ENCODE data around the gene SAMD10.
"Not testable (repeated sequence)": the region's sequence is repeated elsewhere in the genome, so short reads cannot be mapped to it uniquely, and the experiment has no call there.

Gene SAMD10

DNA sequence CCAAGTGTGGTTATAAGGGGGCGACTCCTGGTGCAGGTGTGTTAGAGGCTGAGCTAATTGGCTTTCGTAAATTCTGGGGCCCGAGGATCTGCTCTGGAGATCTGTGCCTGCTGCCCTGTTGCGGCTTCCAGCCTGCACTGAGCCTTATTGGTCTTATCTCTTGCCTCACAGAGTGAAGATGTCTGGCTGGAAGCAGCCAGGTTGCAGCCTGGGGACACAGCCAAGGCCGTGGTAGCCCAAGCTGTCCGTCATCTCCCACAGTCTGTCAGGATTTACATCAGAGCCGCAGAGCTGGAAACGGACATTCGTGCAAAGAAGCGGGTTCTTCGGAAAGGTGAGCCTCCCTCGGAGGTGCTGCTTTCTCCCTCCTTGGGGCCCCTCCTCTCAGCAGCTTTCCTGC, 21.5 kb upstream of the SAMD10 start:
- FAIRE-seq: no peak

DNA sequence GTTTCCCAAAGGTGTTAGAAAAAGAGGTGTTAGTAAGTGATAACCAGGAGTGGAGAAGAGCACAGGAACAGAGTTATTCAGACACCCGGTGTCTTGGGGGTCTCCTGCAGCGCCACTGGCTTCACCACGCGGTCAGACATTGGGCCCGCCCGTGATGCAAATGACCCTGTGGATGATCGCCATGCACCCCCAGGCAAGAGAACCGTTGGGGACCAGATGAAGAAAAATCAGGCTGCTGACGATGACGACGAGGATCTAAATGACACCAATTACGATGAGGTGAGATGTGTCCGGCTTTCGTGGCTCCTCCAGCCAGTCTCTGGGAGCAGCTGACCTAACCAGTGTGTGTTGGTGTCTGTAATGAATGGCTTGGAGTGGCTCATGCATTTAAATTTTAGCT, 3.5 kb upstream of the SAMD10 start:
- FAIRE-seq: no peak

DNA sequence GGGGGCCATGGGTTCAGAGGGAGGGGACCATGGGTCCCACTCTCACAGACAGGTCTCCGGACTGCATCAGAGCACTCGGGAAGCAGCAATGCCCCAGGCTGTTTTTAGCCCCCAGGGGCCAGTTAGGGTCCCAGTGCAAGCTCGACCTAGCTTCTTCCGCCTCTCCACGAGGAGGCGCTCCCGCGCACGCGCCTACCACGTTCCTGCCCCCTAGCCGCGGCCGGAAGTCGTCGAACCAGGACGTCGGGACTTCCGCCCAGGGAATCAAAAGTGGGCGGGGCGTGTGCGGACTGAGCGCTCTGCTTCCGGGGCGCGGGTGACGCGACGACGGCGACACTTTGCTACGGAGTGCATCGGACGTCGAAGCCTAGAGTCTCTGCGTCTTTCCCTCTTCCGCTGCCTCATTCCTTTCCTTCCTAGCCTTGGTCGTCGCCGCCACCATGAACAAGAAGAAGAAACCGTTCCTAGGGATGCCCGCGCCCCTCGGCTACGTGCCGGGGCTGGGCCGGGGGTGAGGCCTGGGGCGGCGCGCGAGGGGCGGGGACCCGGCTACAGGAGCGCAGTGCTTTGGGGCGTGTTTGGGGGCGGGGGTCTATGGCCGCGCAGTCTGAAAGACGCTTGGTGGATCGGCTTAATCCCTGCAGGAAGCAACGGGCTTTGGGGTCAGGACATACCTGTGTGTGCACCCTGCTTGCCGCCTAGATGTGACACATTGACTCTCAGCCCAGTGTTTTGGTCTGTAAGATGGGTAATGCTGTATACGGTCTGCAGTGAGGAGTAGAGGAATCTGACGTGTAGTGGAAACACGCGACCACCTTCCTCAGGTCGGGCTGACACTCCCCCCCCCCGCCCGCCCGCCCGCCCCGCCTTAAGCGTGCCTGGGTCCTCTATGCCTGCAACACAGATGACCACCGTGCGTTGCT, 1.6 kb upstream of the SAMD10 start, which contains the start of gene PRPF6:
TSS of gene PRPF6 (plus strand) at position 327 of the 923 bp plus-strand sequence. CDS start at position 441, 114 bp downstream.
- FAIRE-seq: no peak

DNA sequence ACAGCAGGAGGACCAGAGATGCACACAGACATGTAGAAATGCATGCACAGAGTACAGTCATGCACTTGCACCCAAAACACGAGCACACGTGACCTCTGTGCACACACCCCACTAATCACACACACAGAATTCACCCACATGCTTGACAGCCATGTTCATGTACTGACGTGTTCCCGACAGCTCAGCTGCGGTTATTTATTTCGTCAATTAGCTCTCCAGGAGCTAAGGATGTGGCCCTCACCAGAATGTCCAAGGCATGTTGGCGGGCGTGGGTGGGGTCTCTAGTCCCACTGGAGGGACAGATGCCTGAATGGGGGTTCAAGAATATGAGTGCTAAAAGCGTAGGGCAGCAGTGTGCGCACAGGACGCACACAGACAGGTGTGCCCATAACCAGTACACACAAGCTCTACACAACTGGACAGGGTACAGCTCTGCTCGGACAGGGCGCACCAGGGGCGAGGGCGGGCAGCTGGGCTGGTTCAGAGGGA, 919 bp upstream of the SAMD10 start:
- no peak for FAIRE-seq

DNA sequence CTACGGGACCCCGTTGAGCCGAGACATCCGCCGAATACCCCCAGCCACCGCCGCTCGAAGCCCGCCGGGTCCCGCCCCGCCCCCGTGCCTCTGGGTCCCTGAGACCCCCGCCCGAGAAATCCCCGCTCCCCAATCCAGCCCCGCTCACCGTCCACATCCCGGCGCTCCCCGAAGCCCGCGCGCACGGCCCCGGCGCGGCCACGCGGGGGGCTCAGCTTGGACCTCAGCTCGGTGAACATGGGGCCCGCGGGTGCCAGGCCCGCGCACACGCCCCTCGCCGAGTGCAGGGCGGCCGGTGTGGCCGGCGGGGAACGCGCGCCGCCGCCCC, 249 bp downstream of the SAMD10 start:
- no peak for FAIRE-seq

DNA sequence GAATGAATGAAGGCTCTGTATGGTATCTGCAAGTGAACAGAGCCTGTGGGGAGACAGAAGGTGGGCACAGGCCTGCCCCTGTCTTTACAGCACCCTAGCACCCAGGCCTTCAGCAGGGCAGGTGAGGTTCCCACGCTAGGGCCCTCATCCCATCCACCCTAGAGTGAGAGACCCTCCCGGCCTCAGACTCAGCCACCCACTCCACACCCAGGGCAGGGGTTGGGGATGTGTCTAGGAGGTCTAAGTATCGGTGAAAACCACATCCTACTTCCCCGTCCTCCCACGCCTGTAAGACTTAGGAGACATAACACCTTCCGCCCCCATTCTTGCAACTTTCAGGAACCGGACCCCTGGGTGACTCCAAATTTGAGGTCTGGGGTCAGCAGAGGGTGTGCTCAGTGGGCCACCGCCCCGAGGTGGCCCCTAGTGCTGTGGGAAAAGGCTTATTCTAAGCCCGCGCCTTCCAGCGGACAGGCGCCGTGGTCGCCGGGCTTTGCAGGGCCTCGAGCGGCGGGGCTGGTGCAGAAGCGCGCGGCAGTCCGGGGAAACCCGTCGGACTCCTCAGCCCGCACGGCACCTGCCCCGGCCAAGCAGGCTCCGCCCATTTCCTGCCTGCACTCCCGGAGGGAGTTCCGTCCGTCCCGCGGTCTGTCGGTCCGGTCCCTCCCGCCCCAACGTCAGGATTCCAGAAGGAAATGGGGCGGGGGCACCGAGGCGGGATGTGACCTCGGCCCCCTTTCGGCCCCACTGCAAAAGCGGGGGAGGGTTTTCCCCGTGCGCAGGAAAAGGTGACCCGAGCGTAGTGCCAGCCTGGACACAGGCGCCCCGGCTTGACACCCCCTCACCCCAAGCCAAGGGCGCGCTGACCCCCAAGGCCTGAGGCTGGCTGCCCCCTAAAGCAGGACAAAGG, 868 bp downstream of the SAMD10 start:
- no peak for FAIRE-seq

DNA sequence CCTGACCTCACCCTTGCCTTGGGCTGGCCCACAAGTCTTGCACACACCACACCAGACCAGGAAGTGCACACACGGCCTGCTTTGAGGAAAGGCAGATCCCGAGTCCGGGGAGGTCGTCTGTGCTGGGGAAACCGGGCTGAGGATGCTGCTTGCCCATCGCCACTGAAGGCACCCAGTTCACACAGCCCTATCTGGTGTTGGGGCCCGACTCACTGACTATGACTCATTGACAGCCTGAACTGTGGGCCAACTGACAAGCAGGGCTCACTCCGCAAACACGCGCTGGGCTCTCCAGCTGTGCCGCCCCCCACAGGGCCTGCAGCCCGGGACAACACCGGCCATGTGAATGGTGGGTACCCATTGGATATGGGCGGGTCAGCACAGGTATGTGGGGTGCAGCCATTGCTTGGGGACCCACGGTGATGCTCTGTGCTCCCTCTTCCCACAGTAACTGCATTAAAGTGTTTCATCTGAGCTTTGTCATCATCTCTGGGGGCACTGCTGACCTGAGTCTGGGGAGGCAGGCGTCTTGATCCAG, 1.6 kb downstream of the SAMD10 start:
- FAIRE-seq: no peak

DNA sequence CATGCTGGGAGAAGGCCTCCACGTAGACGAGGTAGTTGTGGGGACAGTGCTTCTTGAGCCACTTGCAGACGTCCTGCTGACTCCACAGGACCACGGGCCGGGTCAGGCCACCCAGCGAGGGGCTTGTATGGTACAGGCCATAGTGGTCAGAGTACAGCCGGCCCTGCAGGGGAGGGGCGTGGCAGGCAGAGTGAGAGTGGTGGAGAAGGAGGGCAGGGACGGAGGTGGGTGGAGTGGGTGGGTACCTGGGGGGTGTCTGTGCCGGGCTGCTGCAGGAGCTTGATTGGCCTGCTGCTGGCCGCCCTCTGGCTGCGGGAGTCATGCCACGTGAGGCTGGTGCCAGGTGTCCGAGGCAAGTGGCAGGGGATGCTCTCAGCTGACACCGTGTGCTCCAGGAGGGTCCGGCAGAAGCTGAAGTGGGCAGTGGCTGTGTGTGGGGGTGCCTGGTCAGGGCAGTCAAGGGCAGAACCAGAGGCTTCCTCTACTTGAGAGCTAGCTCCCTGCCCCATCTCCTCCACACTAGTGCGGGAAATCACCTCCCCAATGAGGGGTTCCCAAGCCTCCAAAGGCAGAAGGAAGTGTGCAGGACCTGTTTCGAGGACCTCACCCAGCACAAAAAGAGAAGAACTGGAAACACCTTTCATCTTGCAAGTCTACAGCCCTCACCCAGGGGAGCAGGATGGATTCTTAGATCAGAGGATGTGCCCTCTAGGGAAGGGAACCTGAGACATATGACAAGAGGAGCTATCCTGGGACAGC, 2.3 kb downstream of the SAMD10 start:
- FAIRE-seq: no peak

DNA sequence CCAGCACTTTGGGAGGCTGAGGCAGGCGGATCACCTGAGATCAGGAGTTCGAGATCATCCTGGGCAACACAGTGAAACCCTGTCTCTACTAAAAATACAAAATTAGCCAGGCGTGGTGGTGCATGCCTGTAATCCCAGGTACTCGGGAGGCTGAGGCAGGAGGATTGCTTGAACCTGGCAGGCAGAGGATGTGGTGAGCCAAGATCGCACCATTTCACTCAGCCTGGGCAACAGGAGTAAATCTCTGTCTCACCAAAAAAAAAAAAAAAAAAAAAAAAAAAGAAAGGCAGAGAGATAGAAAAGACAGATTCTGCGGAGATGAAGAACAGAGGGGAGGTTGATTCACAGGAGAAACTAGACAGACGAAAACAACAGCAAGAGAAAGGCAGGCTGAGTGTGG, 2.9 kb downstream of the SAMD10 start:
- not testable (repeated sequence) for FAIRE-seq

DNA sequence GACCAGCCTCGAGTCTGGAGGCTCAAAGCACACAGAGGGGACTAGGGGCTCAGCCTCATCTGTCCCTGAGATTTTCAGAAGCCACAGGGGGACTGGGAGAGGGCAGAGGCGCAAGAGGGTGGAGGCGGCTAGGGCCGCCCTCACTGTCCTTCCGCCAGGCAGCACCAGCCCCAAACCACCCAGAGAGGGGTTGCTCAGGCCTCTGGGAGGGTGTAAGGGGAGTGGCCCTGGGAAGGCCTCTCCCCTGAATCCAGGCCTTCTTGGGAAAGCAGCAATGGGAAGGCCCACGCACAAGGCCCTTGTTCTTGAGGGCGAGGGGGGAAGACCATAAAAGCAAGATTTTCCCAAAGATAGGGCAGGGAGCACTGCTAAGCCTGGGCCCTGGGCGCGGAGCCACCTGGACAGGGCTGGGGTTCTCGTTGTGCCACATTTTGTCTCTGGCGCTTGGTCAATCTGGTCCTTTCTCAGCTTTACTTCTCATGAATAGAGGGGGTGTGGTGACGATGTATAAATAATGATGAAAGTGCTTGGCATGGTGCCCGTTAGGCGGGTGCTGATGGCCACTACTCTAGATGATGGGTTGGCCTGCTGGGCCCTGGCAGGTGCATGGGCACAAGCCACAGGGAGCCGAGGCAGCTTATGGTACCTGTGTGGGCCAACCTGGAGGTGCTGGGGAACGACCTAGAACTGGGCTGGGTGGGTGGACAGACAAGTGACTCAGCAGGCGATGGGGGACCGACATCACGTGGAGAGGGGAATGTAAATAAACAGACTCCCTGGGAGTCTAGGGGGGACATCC, 4.8 kb downstream of the SAMD10 start:
- FAIRE-seq: no peak

DNA sequence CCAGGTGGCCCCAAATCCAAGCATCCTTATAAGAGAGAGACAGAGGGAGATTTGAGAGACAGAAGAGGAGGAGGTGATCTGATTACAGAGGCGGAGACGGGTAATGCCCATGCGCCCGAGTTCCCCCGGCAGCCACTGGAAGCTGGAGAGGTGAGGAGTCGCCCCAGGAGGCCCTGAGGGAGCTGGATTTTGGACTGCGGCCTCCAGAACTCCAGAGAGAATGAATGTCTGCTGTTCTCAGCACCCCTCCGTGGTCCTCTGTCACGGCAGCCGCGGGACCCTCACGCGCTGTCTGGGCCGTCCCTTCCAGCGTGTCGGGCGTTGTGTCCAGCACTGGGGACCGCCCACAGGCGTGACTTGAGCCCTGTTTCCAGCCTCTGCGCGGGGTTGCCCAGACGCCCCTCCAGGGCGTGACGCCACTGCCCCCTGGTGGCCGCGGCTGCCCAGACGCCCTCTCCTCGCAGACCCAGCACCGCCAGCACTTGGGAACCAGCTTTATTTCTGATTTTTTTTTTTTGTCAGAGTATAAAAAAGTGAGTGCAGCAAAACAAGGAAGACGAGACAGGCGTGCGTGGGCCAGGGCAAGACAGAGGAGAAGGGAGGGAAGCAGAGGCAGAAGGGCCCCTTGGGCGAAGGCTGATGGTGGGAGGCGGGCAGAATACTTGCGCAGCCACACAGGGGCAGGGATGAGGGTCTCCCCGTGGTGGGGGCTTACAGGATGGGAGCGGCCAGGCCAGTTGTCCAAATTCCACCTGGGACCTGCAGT, 5.6 kb downstream of the SAMD10 start:
- FAIRE-seq: no peak

DNA sequence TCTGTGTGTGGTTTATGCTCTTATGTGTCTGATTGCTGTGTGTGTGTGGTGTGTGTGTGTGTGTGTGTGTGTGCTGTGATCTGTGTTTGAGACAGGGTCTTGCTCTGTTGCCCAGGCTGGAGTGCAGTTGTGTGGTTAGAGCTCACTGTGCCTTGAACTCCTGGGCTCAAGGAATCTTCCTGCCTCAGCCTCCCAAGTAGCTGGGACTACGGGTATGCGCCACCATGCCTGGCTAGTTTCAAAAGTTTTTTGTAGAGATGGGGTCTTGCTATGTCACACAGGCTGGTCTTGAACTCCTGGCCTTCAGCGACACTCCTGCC, 6.3 kb downstream of the SAMD10 start:
- no peak for FAIRE-seq

DNA sequence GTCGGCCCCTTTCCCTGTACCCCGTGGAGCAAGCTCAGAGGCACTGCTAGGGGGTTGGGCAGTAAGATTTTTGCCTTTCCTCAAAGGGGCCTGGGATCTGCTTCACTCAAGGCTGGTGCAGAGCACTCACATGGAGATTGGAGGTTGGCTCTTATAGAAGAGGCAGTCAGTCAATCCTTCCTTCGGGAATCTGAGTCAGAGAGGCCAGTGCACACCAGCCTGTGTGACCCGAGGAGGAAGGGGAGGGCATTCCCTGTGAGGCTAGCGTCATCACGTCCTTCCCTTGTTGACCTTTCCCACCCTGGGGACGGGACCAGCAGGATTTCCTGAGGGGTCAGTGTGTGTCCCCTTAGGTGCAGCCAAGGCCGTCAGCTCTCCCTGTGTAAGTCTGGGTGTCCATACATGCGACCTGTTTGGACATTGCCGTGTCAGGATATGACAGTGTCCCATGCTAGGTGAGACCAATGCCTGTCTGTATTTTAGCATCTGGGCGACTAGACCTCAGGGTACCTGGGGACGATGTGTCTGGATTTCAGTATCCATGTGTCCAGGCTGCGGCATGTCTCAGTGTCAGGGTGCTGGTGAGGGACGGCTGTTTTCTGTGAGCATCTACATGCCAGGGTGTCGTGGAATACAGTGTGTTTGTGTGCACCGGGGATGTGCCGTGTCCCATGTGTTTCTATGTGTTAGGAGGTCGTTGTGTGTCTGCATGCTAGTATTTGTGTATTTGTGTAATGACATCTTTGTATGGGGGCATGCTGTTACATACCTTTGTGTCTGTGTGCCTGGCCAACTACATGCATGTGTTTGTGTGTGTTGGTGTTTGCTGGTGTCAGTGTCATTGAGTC, 6.9 kb downstream of the SAMD10 start:
- FAIRE-seq: no peak

DNA sequence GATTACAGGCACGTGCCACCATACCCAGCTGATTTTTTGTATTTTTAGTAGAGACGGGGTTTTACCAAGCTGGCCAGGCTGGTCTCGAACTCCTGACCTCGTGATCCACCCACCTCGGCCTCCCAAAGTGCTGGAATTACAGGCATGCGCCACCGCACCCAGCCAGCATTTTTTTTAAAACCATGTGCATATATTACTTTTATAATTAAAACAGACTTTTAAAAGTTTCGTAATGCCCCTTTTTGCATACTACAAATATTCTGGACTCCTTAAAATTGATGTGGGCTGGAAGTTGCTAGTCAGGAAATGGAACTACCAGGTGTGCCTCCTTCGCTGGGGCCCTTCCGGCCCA, 7.5 kb downstream of the SAMD10 start:
- FAIRE-seq: not testable (repeated sequence)

DNA sequence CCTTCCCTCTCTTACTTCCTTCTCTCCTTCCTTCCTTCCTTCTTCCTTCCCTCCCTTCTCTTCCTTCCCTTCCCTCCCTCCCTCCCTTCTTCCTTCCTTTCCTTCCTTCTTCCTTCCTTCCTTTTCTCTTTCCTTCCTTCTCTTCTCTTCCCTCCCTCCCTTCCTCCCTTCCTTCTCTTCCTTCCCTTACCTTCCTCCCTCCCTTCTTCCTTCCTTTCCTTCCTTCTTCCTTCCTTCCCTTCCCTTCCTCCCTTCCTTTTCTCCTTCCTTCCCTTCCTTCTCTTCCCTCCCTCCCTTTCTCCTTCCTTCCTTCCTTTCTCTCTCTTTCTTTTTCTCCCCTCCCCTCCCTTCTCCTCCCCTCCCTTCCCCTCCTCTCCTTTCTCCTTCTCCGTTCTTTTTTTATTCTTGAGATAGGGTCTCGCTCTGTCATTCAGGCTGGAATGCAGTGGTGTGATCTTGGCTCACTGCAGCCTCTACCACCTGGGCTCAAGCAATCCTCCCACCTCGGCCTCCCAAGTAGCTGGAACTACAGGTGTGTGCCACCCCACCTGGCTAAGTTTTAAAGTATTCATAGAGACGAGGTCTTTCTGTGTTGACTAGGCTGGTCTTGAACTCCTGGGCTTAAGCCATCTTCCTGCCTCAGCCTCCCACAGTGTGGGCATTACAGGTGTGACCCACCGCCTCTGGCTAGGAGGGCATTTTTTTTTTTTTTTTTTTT, 8.6 kb downstream of the SAMD10 start:
- no peak for FAIRE-seq

DNA sequence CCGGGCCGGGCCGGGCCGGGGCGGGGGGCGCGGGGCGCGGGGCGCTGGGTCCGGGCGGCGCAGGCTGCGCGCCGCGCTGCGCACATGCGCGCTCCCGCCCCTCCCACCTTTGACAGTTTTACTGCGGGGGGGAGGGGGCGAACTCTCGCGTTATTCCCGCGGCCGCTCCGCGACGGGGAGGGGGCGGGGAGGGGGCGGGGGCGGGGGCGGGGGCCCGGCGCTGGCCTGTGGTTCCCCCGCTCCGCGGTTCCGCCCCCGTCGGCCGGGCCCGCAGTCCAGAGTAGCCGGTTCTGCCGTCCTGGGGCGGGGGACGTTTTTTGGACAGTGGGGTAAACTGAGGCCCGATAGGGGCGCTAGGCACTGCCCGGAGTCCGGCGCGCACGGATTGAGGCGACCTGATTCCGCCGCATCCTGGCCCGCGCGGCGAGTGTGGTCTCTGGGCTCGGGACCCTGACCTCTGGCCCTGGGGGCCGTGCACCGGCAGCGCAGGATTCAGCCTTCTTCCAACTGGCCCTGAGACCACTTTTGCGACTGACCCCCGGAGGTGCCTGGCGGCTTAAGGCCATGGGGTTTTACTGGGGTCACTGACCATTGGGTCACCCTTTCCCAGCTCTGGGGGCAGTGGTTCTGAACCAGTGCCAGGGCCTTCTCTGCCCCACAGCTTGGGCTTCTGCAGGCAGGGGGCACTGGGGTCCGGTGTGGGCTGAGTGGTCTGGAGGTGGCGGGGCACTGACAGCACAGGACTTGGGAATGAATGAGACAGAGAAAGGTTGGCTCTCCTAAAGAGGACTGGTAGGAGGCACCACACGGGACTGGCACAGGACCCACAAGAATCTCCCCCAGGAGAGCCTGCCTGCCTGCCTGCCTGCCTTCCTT, 9.4 kb downstream of the SAMD10 start, which contains the start of gene ZNF512B:
TSS of gene ZNF512B (minus strand) at position 93 of the 876 bp plus-strand sequence. CDS start 1,980 bp downstream, outside the sequence.
- FAIRE-seq: no peak

DNA sequence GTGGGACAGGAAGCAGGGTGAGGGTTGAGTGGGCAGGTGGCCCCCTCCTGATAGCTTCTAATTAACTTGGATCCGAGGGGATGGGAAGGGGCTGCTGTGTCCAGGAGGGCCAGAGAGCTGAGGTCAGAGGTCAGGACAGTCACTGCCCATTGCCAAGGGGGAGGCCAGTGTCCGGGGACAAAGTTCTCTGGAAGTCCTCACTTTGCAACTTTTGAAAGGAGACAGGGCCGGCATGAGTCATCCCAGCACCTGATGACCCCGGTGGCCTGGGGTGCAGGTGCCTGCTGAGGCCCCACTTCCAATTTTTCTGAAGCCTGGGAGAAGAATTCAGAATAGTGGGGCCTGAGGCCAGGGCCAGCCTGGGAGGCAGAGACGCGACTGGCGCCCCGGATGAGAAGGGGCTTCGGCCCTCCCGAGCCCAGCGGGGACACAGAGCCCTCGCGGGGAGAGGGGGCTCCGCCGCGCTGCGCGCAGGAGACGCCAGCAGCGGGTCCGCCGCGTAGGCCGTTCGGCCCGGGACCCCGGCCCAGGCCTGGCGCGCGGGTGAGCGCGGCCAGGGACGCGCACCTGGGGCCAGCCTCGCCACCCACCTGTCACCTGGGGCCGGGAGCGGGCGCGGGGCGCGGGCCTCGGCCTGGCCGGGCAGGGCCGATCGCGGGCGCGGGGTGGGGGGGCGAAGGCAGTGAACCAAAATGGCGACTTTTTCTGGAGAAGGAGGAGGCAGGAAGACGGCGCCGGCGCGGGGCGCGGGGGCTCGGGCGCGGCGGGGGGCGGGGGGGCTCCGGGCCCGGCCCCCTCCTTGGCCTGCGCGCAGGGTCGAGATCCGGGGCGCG, 10.3 kb downstream of the SAMD10 start:
- no peak for FAIRE-seq

Measured in islet of Langerhans (tissue), 1 donor.